Activated CD8-positive, alpha-beta T cell treated with anti-CD3 and anti-CD28 coated beads for 36 hours (primary cell): ENCODE measurements around the gene ADSS1. TPM values are rescaled to one million over a fixed set of nuclear protein-coding genes. Genes with fewer than 3 reads are reported as not detected.

Experiments
- ATAC-seq: fragments of 200-7000 bp; cut with Tn5 transposase; one replicate; pipeline ENCODE4 v1.10.0; 2021; ENCODE audit warnings: mild to moderate bottlenecking, moderate library complexity
- CTCF ChIA-PET: fragments of 350-600 bp; sonication (Branson Sonifier 250); formaldehyde crosslinking; loops from one replicate; lab custom pipeline; 2021; ENCODE audit warnings: antibody characterized with exemption; lab: Charles Lee
- POLR2A ChIA-PET: fragments of 350-600 bp; sonication (Branson Sonifier 250); formaldehyde crosslinking; loops from one replicate; lab custom pipeline; 2021; ENCODE audit warnings: antibody characterized with exemption; lab: Charles Lee
- DNase-seq: peaks from one replicate; pipeline ENCODE4 v3.0.0-alpha.2; 2020
- H3K27ac Mint-ChIP-seq: one replicate; pipeline ENCODE4 v1.8.0; 2021; ENCODE audit warnings: mild to moderate bottlenecking, mixed read lengths
- H3K27me3 Mint-ChIP-seq: one replicate; pipeline ENCODE4 v1.8.0; 2021; ENCODE audit warnings: mixed read lengths
- H3K36me3 Mint-ChIP-seq: one replicate; pipeline ENCODE4 v1.8.0; 2021; ENCODE audit warnings: low read depth, mixed read lengths
- H3K4me1 Mint-ChIP-seq: one replicate; pipeline ENCODE4 v1.8.0; 2021; ENCODE audit warnings: low read depth, mixed read lengths
- H3K4me3 Mint-ChIP-seq: one replicate; pipeline ENCODE4 v1.8.0; 2021; ENCODE audit warnings: mild to moderate bottlenecking, moderate library complexity, mixed read lengths
- H3K9me3 Mint-ChIP-seq: one replicate; pipeline ENCODE4 v1.8.0; 2021; ENCODE audit warnings: mixed read lengths
- CTCF ChIP-seq: fragments of 200-600 bp; IDR thresholded peaks from one replicate; pipeline ENCODE4 v1.8.0; 2022; ENCODE audit warnings: antibody characterized with exemption, mild to moderate bottlenecking
- intact Hi-C: fragments of 100-400 bp; cut with micrococcal nuclease; formaldehyde crosslinking; loops from one replicate; pipeline ENCODE4 v1.10.0; 2022
- total RNA-seq, 2 experiments: library from RNA; stranded (reverse); gene quantifications; one replicate each; pipeline ENCODE4 v1.2.3, GENCODE V29; 2021

ADSS1 gene
- total RNA-seq, 2 experiments from 2014 or later, result 2.7 to 3.0 TPM

GRCh38 chr14:104735830-104736642, 12.0 kb downstream of the ADSS1 start:
- no peaks in the 10 kb centered on the region for H3K36me3 Mint-ChIP-seq
- no peaks in the 10 kb centered on the region for H3K9me3 Mint-ChIP-seq
- no peaks in the 10 kb centered on the region for H3K27me3 Mint-ChIP-seq
- intact Hi-C loops, result no loop called here
- no peak for ATAC-seq
- no peak for DNase-seq
- ChIA-PET POLR2A (interaction anchor here (0.5 kb wide), 1 partner anchor 14 kb away, joined by 3 read pairs; no protein-coding TSS in a partner anchor), CTCF (interaction anchor here (1.8 to 2.0 kb wide), 2 partner anchors 12 to 18 kb away, joined by 5 to 9 read pairs; partner anchors contain the start of gene ADSS1)
- no peak overlapping the region for H3K27ac Mint-ChIP-seq
- TF ChIP-seq CTCF, result no peak
- H3K4me1 Mint-ChIP-seq, result no peaks in the 10 kb centered on the region
- no peak overlapping the region for H3K4me3 Mint-ChIP-seq

GRCh38 chr14:104738375-104739019, 14.5 kb downstream of the ADSS1 start:
- H3K4me1 Mint-ChIP-seq, result no peaks in the 10 kb centered on the region
- POLR2A ChIA-PET, result interaction anchor here (1.2 kb wide), 2 partner anchors 14 to 43 kb away, joined by 3 read pairs; partner anchors contain the start of gene SIVA1

DNA sequence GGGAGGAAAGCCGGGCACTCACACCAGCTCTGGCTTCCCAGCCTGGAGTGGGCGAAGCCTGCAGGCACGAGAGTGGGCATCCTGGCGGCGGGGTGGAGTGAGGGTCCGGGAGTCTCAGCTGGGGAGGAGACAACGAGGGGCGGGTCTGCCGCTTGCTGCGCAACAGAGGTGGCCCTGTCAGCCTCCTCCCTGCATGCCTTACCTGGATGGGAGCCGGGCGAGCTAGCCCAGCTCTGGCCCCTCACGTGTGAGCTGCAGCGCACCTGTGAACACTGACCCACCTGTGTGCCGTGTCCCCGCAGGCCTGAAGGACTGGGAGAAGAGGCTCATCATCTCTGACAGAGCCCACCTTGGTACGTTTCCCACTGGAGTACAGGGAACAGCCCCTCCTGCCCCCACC, 15.0 kb downstream of the ADSS1 start:
- no peak for TF ChIP-seq CTCF
- no peak for ATAC-seq
- H3K9me3 Mint-ChIP-seq, result no peaks in the 10 kb centered on the region
- intact Hi-C loops, result no loop called here
- H3K36me3 Mint-ChIP-seq, result no peaks in the 10 kb centered on the region
- no peak overlapping the region for H3K4me3 Mint-ChIP-seq
- no peak for DNase-seq
- CTCF ChIA-PET, result interaction anchor here (1.0 to 1.2 kb wide), 2 partner anchors 30 to 73 kb away, joined by 3 read pairs; no protein-coding TSS in a partner anchor
- no peak overlapping the region for H3K27ac Mint-ChIP-seq
- POLR2A ChIA-PET, result interaction anchor here (1.2 kb wide), 2 partner anchors 14 to 44 kb away, joined by 3 read pairs; partner anchors contain the start of gene SIVA1
- no peaks in the 10 kb centered on the region for H3K27me3 Mint-ChIP-seq
- H3K4me1 Mint-ChIP-seq, result no peaks in the 10 kb centered on the region

More at GRCh38 chr14:104738375-104739019, 14.5 kb downstream of the ADSS1 start:
- intact Hi-C loops, result no loop called here
- CTCF ChIA-PET, result interaction anchor here (1.1 to 2.0 kb wide), 3 partner anchors 14 to 30 kb away, joined by 3 to 9 read pairs (median 3); partner anchors contain the start of gene ADSS1
- no peak for ATAC-seq
- no peak overlapping the region for H3K4me3 Mint-ChIP-seq
- no peak overlapping the region for H3K27ac Mint-ChIP-seq
- no peaks in the 10 kb centered on the region for H3K9me3 Mint-ChIP-seq
- H3K36me3 Mint-ChIP-seq, result no peaks in the 10 kb centered on the region
- no peaks in the 10 kb centered on the region for H3K27me3 Mint-ChIP-seq
- no peak for TF ChIP-seq CTCF
- no peak for DNase-seq

- Mint-ChIP-seq H3K4me3 (no peak overlapping the region), H3K36me3 (no peaks in the 10 kb centered on the region), H3K27me3 (no peaks in the 10 kb centered on the region), H3K9me3 (no peaks in the 10 kb centered on the region), H3K27ac (no peak overlapping the region), H3K4me1 (peaks cover 2% of the 10 kb centered on the region)
- no peak for DNase-seq
- intact Hi-C loops, result no loop called here
- no peak for TF ChIP-seq CTCF
- POLR2A ChIA-PET, result interaction anchor here (1.2 kb wide), 1 partner anchor 45 kb away, joined by 3 read pairs; no protein-coding TSS in a partner anchor
- no peak for ATAC-seq
- CTCF ChIA-PET, result interaction anchor here (1.0 to 1.2 kb wide), 2 partner anchors 31 to 74 kb away, joined by 3 read pairs; no protein-coding TSS in a partner anchor
Observed at GRCh38 chr14:104739546-104740516, 15.8 kb downstream of the ADSS1 start.
